K562 (cell line): Measurements from ENCODE around the gene PDE2A. TPM values are rescaled to one million over a fixed set of nuclear protein-coding genes. Genes with fewer than 3 reads are reported as not detected.

Source experiments
- ATAC-seq: fragments of 200-7000 bp; cut with Tn5 transposase; 3 replicates; pipeline ENCODE4 v1.9.1; 2020; ENCODE audit warnings: moderate library complexity
- BruUV-seq: library from RNA; stranded (reverse); fragments of 400-500 nt; replicated peaks from 2 replicates; lab custom pipeline; 2021; lab: Mats Ljungman, UMichigan
- CTCF ChIA-PET: fragments of 300-600 bp; formaldehyde crosslinking; extraction: SDS; loops from one replicate; lab custom pipeline; 2021; ENCODE audit warnings: low intra/inter-chr PET ratio; lab: Yijun Ruan, JAX
- POLR2A ChIA-PET: fragments of 300-600, 350-650 bp; sonication (Branson Sonifier 250); formaldehyde crosslinking; extraction: SDS; loops from one replicate; lab custom pipeline; 2021; ENCODE audit warnings: antibody characterized with exemption, inconsistent platforms; lab: Yijun Ruan, JAX
- DNase-seq, 4 experiments: peaks; one replicate each; pipeline versions ENCODE4 v3.0.0 to v3.0.0-alpha.2; 2011 to 2018; ENCODE audit warnings: low spot score in 3 of 4, mixed read lengths in 3 of 4; ENCODE audit errors: extremely low read depth in 1 of 4
- FAIRE-seq: peaks from 2 replicates; lab custom pipeline; 2011; peaks lifted over from hg19 to GRCh38; lab: Jason Lieb, UNC
- H2AFZ ChIP-seq: 2 replicates; pipeline ENCODE4 v1.6.0; 2011; ENCODE audit warnings: low read depth, low read length, control low read depth, inconsistent platforms
- H3K27ac ChIP-seq: fragments of 200-600 bp; 3 replicates; pipeline ENCODE4 v1.8.0; 2011; ENCODE audit warnings: low read depth, mild to moderate bottlenecking, control low read depth, inconsistent platforms, low read length, moderate library complexity, mixed read lengths; ENCODE audit errors: extremely low read depth
- H3K27me3 ChIP-seq, 2 experiments: fragments of 300-600 bp in 1 of 2; 2 replicates in 1 of 2; 3 replicates in 1 of 2; pipeline versions ENCODE4 v1.6.0 to v1.8.0; 2011; ENCODE audit warnings: inconsistent platforms in 2 of 2, low read length in 2 of 2, mild to moderate bottlenecking in 1 of 2, mixed read lengths in 1 of 2, moderate library complexity in 1 of 2; ENCODE audit not compliant: control insufficient read depth in 2 of 2, insufficient read depth in 2 of 2
- H3K36me3 ChIP-seq: fragments of 300-600 bp; 3 replicates; pipeline ENCODE4 v1.8.0; 2011; ENCODE audit warnings: mild to moderate bottlenecking, low read length, inconsistent platforms; ENCODE audit not compliant: control insufficient read depth, insufficient read depth
- H3K4me1 ChIP-seq, 2 experiments: fragments of 200-600 bp in 1 of 2; replicated peaks in 1 of 2; 2 replicates in 1 of 2; 3 replicates in 1 of 2; pipeline versions ENCODE4 v1.5.1 to v1.8.0; 2011; ENCODE audit warnings: inconsistent platforms in 2 of 2, low read length in 2 of 2, mild to moderate bottlenecking in 1 of 2, mixed read lengths in 1 of 2, moderate library complexity in 1 of 2; ENCODE audit not compliant: control insufficient read depth in 2 of 2, insufficient read depth in 2 of 2
- H3K4me2 ChIP-seq: 2 replicates; pipeline ENCODE4 v1.6.1; 2011; ENCODE audit warnings: low read length, control low read depth, inconsistent platforms, mixed read lengths; ENCODE audit not compliant: insufficient read depth
- H3K4me3 ChIP-seq: fragments of 200-600 bp; sonication (generic), shearing (Covaris generic); 2 replicates; pipeline ENCODE4 v1.5.1; 2016; ENCODE audit warnings: control low read depth, inconsistent platforms
- H3K79me2 ChIP-seq: fragments of 200-600 bp; 3 replicates; pipeline ENCODE4 v1.8.0; 2011; ENCODE audit warnings: low read length, inconsistent platforms; ENCODE audit not compliant: control insufficient read depth, insufficient read depth
- H3K9ac ChIP-seq, 2 experiments: 2 replicates each; pipeline versions ENCODE4 v1.6.0 to v1.6.1; 2011; ENCODE audit warnings: low read depth in 2 of 2, low read length in 2 of 2, control low read depth in 1 of 2, inconsistent platforms in 1 of 2, mild to moderate bottlenecking in 1 of 2, mixed read lengths in 1 of 2; ENCODE audit not compliant: insufficient read depth in 1 of 2
- H3K9me1 ChIP-seq: one replicate; pipeline ENCODE4 v1.6.0; 2011; ENCODE audit warnings: inconsistent platforms, mild to moderate bottlenecking, low read length, moderate library complexity; ENCODE audit not compliant: control insufficient read depth, insufficient read depth
- H3K9me3 ChIP-seq: replicated peaks from 2 replicates; pipeline ENCODE4 v1.5.1; 2011; ENCODE audit warnings: low read depth, low read length, inconsistent platforms; ENCODE audit not compliant: control insufficient read depth, insufficient read depth
- H4K20me1 ChIP-seq: replicated peaks from 2 replicates; pipeline ENCODE4 v1.6.1; 2011; ENCODE audit warnings: low read length, inconsistent platforms, mixed read lengths; ENCODE audit not compliant: control insufficient read depth, insufficient read depth
- ASH1L ChIP-seq: fragments of 450-650 bp; IDR thresholded peaks from 2 replicates; pipeline ENCODE4 v1.6.1; 2018; ENCODE audit warnings: borderline replicate concordance, mild to moderate bottlenecking, low read depth; ENCODE audit not compliant: partially characterized antibody
- E2F3 ChIP-seq: fragments of 250-450 bp; sonication (Bioruptor Pico); IDR thresholded peaks from 2 replicates; pipeline ENCODE4 v1.4.0; 2020; ENCODE audit warnings: mild to moderate bottlenecking
- EGR1 ChIP-seq: fragments of 450-650 bp; conservative IDR thresholded peaks from 2 replicates; pipeline ENCODE4 v1.6.1; 2017; ENCODE audit warnings: mild to moderate bottlenecking
- GATA2 ChIP-seq: sonication (generic); formaldehyde crosslinking; IDR thresholded peaks from 2 replicates; pipeline ENCODE4 v1.4.0; 2020; ENCODE audit warnings: mild to moderate bottlenecking, missing genetic modification reagents
- HNRNPLL ChIP-seq: fragments of 200-400 bp; formaldehyde crosslinking; IDR thresholded peaks from 2 replicates; pipeline ENCODE4 v1.6.1; 2017; ENCODE audit warnings: low read length, low read depth, mild to moderate bottlenecking; ENCODE audit not compliant: poor library complexity, severe bottlenecking
- L3MBTL2 ChIP-seq: fragments of 450-650 bp; IDR thresholded peaks from 2 replicates; pipeline ENCODE4 v1.6.1; 2016; ENCODE audit warnings: mild to moderate bottlenecking, moderate library complexity
- NRF1 ChIP-seq, 2 experiments: fragments of 450-650 bp; IDR thresholded peaks in 1 of 2; conservative IDR thresholded peaks in 1 of 2; 2 replicates each; pipeline ENCODE4 v1.6.1; 2014; ENCODE audit warnings: mild to moderate bottlenecking in 2 of 2
- PBX2 ChIP-seq, 2 experiments: IDR thresholded peaks in 1 of 2; conservative IDR thresholded peaks in 1 of 2; 2 replicates each; pipeline ENCODE4 v1.6.1; 2016; ENCODE audit warnings: low read depth in 2 of 2, mild to moderate bottlenecking in 1 of 2, missing compliant biosample characterization in 1 of 2, missing genetic modification characterization in 1 of 2, moderate library complexity in 1 of 2
- POLR3A ChIP-seq: IDR thresholded peaks from 2 replicates; pipeline ENCODE4 v1.6.1; 2011; ENCODE audit warnings: borderline replicate concordance, mild to moderate bottlenecking, moderate library complexity; ENCODE audit not compliant: insufficient read length, insufficient read depth; ENCODE audit errors: extremely low read depth
- SAP30 ChIP-seq: fragments of 200-600 bp; sonication (generic); IDR thresholded peaks from 2 replicates; pipeline ENCODE4 v1.6.1; 2012; ENCODE audit warnings: borderline replicate concordance, low read depth, mild to moderate bottlenecking, moderate library complexity, low read length, control low read depth, inconsistent platforms; ENCODE audit not compliant: insufficient read depth, poor library complexity, severe bottlenecking
- SIRT6 ChIP-seq: IDR thresholded peaks from one replicate; pipeline ENCODE4 v1.6.1; 2012; ENCODE audit warnings: low read depth, mild to moderate bottlenecking, control low read depth, inconsistent platforms, low read length, moderate library complexity
- SMAD1 ChIP-seq: fragments of 150-350 bp; IDR thresholded peaks from 2 replicates; pipeline ENCODE4 v1.6.1; 2014; ENCODE audit warnings: low read length, low read depth; ENCODE audit not compliant: partially characterized antibody
- SNAPC5 ChIP-seq: fragments of 250-450 bp; sonication (Bioruptor Pico); IDR thresholded peaks from 2 replicates; pipeline ENCODE4 v1.8.0; 2021; ENCODE audit warnings: moderate library complexity, mild to moderate bottlenecking, inconsistent platforms
- ZBTB1 ChIP-seq: sonication (generic); formaldehyde crosslinking; IDR thresholded peaks from 2 replicates; pipeline ENCODE4 v1.8.1; 2023; ENCODE audit warnings: missing genetic modification reagents, low read depth, mild to moderate bottlenecking, borderline replicate concordance
- ZNF165 ChIP-seq: fragments of 250-450 bp; sonication (Bioruptor Pico); IDR thresholded peaks from 2 replicates; pipeline ENCODE4 v1.4.0; 2020; ENCODE audit warnings: borderline replicate concordance
- ZNF586 ChIP-seq: fragments of 450-650 bp; formaldehyde crosslinking; conservative IDR thresholded peaks from 2 replicates; pipeline ENCODE4 v1.4.0; 2020; ENCODE audit warnings: mild to moderate bottlenecking, moderate library complexity
- WGBS: fragments of 100-300 bp; shearing (Covaris generic); methylation state at CpG from one replicate; pipeline ENCODE4 v1.1.6; 2016; ENCODE audit warnings: low coverage, mixed read lengths; ENCODE audit not compliant: insufficient coverage; ENCODE audit errors: missing lambda C conversion rate; 5-methylcytosine and 5-hydroxymethylcytosine counted together
- in situ Hi-C: fragments of 300-500 bp; cut with MboI; formaldehyde crosslinking; loops from 4 replicates; pipeline ENCODE4 v1.15.0; 2018; ENCODE audit warnings: inconsistent platforms, mixed read lengths
- intact Hi-C: fragments of 100-400 bp; cut with micrococcal nuclease; formaldehyde crosslinking; loops from 2 replicates; pipeline ENCODE4 v1.14.2; 2022
- polyA plus RNA-seq, 8 experiments: library from polyadenylated mRNA; depleted of rRNA in 4 of 8; stranded (reverse) in 5 of 8; unstranded in 3 of 8; fragments of >200 nt; fragmentation: Nextera tagmentation in 2 of 8; fragmentation: Illumina TruSeq in 1 of 8; extraction: Ambion mirVana in 2 of 8; extraction: Trizol in 1 of 8; gene quantifications; 2 replicates each; pipeline versions ENCODE4 v1.2.1 to v1.2.3, GENCODE V29; 2011 to 2014; ENCODE audit warnings: inconsistent platforms in 1 of 8, missing spikeins in 1 of 8
- total RNA-seq, 7 experiments: library from RNA; depleted of rRNA in 6 of 7; stranded (reverse); fragments of >200 nt in 6 of 7; fragmentation: Illumina TruSeq in 2 of 7; extraction: Trizol in 2 of 7; gene quantifications; 2 replicates each; pipeline versions ENCODE4 v1.2.1 to v1.2.3, GENCODE V29; 2011 to 2021; ENCODE audit warnings: low replicate concordance in 1 of 7
- TF ChIP-seq, protein P1 (sequence below): IDR thresholded peaks from 2 replicates; pipeline ENCODE4 v1.6.1; 2014; ENCODE audit warnings: antibody characterized with exemption

PDE2A gene
- total and polyA plus RNA-seq, 9 of the 15 experiments (the other 6 are each of a cell fraction or from before 2014, with no cell fraction given) = 0.07 to 15.2 (median 1.6) TPM; not detected in 1

DNA sequence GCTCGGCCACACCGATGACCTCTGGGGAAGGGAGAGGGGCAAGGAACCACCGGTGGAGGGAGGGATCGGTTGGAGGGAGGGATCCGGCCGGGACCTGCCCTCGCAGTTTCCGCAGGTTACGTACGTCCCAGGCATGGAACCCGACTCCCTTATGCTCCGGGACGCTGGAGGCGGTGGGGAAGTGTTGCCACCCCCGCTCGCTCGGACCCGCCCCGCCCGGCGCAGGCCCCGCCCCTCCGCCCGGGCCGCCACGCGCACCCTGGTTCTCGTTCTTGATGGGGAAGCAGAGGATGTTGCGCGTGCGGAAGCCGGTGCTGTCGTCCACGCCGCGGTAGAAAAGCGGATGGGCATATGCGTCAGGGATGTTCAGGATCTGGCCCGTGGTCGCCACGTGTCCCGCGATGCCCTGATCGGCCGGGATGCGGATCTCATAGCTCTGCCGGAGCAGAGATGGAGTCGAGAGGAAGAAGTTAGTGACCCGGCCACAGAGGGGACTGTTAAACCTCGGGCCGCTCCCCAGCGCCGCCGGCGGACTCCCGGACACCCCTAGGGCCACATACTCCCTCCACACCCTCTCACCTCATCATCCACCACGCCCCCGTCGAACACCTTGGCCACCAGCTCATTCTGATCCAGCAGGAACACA, 89.8 kb downstream of the PDE2A start:
- no peak overlapping the region for H3K4me2 ChIP-seq
- peaks cover 38% of the 10 kb centered on the region for H4K20me1 ChIP-seq
- no peak overlapping the region for H3K4me3 ChIP-seq
- peak; percentile 22; the same call in 1 of the 3 replicates for ATAC-seq
- peaks cover 6 to 53% of the 10 kb centered on the region in 2 experiments; a peak in 3 of 5 replicates for H3K27me3 ChIP-seq
- intact Hi-C loops (loop anchor here (10.0 kb wide), 1 partner anchor 250 kb away; no protein-coding TSS in a partner anchor), in situ Hi-C loops (no loop called here)
- H3K4me1 ChIP-seq = peaks cover 0 to 9% of the 10 kb centered on the region in 2 experiments; a peak in 2 of 5 replicates
- no peak overlapping the region for H3K27ac ChIP-seq
- no peaks in the 10 kb centered on the region for H3K79me2 ChIP-seq
- 9% methylated on average over 41 of the region's 59 CpGs for whole genome bisulfite sequencing
- H3K36me3 ChIP-seq = no peaks in the 10 kb centered on the region
- H3K9me3 ChIP-seq = no peaks in the 10 kb centered on the region
- CTCF ChIA-PET = interaction anchor here (1.9 to 2.0 kb wide), 2 partner anchors 59 to 99 kb away, joined by 9 to 14 read pairs; no protein-coding TSS in a partner anchor
- POLR2A ChIA-PET = no interaction called here
- H2AFZ ChIP-seq = no peak overlapping the region
- peaks cover 3% of the 10 kb centered on the region for H3K9me1 ChIP-seq
- DNase-seq = peak in 3 of 4 experiments; percentile 31 to 74 (median 70)
- H3K9ac ChIP-seq = 0 out of 4 replicates have a peak overlapping the region, but pooled peaks of 1 of the 2 experiments have one; percentile 45
- BruUV-seq = no TSS peak
- FAIRE-seq = no peak
- TF ChIP-seq EGR1 = 0 out of 2 replicates have a peak, but pooled peaks have one; percentile 5
- no peak for TF ChIP-seq SNAPC5 (CRISPR knock-in tag)
- no peak for TF ChIP-seq POLR3A
- no peak for TF ChIP-seq PBX2 (CRISPR knock-in tag; IDR thresholded peaks at IDR 0.05; ENCODE audit: low read depth)
- no peak for TF ChIP-seq PBX2 (tag; conservative IDR thresholded peaks at IDR 0.05; ENCODE audit: low read depth)
- 0 out of 2 replicates have a peak, but pooled peaks have one; percentile 26 for TF ChIP-seq L3MBTL2
- TF ChIP-seq ZBTB1 = no peak
- no peak for TF ChIP-seq SAP30
- peak; percentile 77 for TF ChIP-seq HNRNPLL
- no peak for TF ChIP-seq SIRT6
- TF ChIP-seq E2F3 (CRISPR knock-in tag) = no peak
- peak; percentile 52 to 62 for TF ChIP-seq NRF1 (conservative IDR thresholded peaks at IDR 0.05 in 1 of 2, IDR thresholded peaks at IDR 0.05 in 1 of 2)
- no peak for TF ChIP-seq ASH1L
- no peak for TF ChIP-seq SMAD1
- TF ChIP-seq, protein P1, sequence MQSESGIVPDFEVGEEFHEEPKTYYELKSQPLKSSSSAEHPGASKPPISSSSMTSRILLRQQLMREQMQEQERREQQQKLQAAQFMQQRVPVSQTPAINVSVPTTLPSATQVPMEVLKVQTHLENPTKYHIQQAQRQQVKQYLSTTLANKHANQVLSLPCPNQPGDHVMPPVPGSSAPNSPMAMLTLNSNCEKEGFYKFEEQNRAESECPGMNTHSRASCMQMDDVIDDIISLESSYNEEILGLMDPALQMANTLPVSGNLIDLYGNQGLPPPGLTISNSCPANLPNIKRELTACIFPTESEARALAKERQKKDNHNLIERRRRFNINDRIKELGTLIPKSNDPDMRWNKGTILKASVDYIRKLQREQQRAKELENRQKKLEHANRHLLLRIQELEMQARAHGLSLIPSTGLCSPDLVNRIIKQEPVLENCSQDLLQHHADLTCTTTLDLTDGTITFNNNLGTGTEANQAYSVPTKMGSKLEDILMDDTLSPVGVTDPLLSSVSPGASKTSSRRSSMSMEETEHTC = no peak
- no peak for TF ChIP-seq ZNF586 (CRISPR knock-in tag)
- no peak for TF ChIP-seq GATA2 (CRISPR knock-in tag)
- no peak for TF ChIP-seq ZNF165
